RPMI7951 (cell line): ENCODE measurements around the gene HSD11B2. TPM values are rescaled to one million over a fixed set of nuclear protein-coding genes. Genes with fewer than 3 reads are reported as not detected.
"Not testable (repeated sequence)": the region's sequence is repeated elsewhere in the genome, so short reads cannot be mapped to it uniquely, and the experiment has no call there.

ENCODE experiments used
- DNase-seq: peaks from one replicate; pipeline ENCODE4 v3.0.0-alpha.2; 2012; ENCODE audit warnings: low read depth
- total RNA-seq: library from RNA; depleted of rRNA; stranded (reverse); fragments of >200 nt; shearing (Covaris generic); gene quantifications from 2 replicates; pipeline ENCODE4 v1.2.3, GENCODE V29; 2014

Gene HSD11B2
- total RNA-seq, 1 experiment from 2014 or later = not detected

DNA sequence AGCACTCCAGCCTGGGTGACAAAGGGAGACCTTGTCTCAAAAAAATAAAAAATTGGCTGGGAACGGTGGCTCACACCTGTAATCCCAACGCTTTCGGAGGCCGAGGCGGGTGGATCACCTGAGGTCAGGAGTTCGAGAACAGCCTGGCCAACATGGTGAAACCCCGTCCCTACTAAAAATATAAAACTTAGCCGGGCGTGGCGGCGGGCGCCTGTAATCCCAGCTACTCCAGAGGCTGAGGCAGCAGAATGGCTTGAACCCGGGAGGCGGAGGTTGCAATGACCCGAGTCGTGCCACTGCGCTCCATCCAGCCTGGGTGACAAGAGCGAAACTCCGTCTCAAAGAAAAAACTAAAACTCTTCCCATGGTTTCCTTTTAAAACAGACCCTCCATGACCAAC, 15.5 kb upstream of the HSD11B2 start:
- not testable (repeated sequence) for DNase-seq

DNA sequence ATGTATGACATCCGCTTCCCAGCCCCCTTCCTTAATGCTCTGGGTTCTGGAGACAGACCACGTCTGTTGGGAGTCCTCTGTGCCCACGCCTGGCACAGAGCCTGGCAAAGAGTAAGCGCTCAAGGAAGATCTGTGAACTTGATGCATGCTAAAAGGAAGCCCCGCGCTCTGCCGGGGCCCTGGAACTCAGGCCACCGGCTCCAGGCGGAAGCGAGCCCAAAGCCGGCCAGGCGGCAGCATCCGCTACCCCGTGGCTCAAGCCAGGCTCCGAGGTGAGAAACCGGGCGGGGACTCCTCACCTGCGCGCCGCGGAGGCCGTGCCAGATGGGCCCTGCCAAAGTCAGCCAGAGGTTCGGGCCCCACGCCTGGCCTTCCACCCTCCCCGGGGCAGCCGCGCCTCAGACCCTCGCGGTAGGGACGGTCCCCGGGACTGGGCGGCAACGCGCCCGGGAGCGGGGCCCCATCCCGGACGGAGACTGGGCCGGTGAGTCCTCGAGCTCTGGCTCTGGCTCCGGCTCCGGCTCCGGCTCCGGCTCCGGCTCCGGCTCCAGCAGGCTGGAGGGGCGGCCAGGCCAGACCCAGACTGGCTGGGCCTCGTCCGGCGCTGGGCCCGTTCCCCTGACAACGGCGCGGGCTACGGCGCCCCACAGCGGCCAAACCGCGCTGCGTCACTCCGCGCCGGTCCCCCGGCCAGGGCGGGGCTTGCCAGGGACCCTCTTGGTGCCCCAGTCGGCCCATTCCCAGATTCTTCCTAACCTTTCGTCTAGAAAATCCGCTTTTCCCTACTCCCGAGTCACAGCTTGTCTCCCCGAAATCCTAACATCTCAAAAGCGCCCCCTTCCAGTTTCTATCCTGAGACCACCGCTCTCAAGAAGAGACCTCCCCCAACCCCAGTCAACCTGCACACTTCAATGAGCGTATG, 14.8 kb upstream of the HSD11B2 start, which contains the start of gene ZDHHC1:
Gene ZDHHC1 (minus strand): TSS at position 606 of the 922 bp plus-strand sequence. CDS start 8,702 bp downstream, outside the sequence.
- DNase-seq = peak; percentile 53

DNA sequence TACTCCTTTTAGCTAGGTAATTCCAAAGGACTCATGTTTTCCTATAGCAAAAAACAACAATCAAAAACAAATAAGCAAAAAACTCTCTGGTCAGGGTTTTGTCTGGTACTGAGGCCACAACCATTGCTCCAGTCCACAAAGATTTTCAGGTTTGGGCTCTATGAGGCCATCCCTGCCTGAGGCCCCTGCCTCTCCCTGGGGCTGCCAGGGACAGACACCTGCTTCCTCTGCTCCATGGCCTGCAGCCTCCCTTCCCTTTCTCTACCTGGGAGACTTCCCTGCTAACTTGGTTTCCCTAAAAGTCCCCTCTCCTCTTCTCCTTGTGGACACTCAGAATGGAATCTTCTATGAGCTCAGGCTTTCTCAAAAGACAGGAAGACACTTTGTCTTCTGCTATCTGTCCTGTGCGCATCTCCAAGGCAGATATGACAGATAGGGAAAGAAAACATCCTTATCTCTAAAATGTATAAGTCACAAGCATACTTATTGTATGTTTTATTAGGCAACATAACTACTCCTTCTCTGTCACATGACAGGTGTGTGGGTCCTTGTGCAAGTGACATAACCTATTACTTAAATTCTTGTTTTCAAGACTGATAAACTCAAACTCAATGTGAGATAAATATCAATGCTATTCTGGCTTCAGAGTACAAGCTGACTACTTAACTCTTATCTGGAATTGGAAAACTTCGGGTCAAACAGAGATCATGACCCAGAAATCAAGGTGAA, 13.4 kb upstream of the HSD11B2 start:
- DNase-seq = no peak

DNA sequence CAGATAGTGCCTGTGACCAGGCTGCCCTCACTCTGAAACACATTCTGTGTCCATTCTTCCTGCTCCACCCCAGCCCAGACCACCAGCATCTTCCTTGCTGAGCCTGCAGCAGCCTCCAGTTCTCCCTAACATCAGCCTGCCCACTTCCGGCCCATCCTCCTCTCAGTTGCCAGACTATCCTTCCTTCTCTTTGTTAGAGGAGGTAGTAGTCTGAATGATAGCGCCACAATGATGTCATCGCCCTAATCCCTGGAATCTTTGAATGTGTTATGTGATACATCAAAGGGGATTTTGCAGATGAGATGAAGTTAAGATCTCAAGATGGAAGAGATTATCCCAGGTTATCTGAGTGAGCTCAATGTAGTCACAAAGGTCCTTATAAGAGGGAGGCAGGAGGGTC, 11.4 kb upstream of the HSD11B2 start:
- no peak for DNase-seq

DNA sequence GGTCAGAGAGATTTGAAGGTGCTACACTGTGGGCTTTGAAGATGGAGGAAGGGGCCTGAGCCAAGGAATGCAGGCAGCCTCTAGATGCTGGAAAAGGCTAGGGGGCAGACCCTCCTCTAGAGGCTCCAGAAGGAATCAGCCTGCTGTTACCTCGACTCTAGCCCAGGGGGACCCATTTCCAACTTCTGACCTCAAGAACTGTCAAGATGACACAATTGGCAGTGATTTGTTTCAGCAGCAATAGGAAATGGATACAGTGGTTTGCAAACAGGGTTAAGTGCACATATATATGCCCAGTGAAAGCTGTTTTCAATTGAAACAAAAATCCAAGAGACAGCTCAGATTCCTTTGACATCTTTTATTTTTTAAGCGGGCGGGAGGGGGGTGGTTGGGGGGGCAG, 11.0 kb upstream of the HSD11B2 start:
- DNase-seq = no peak

DNA sequence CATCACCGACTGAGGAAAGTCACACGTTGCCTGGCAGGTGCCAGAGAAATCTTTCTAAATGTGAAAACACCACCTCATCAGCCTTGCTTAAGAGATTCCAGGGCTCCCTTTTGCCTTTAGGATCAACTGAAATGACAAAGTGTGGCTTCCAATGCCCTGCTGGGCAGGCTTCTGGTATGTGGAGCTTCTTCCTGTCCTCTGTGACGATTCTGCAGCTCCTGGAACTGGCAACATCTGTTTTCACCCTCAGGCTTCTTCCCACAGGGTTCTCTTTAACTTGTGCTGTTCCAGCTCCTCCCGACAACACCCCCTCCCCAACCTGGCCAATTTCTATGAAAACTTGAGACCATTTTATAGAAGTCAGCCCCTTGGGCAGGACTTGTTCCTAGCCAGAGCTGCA, 9.9 kb upstream of the HSD11B2 start:
- DNase-seq = no peak

DNA sequence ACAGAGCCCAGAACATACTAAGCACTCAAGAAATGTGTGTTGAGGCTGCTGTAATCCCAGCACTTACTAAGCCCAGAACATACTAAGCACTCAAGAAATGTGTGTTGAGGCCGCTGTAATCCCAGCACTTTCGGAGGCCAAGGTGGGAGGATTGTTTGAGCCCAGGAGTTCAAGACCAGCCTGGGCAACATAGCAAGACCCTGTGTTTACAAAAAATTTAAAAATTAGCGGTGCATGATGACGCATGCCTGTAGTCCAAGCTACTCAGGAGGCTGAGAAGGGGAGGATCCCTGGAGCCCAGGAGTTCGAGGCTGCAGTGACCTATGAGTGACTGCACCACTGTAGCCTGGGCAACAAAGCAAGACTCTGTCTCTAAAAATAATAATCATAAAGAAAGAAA, 7.9 kb upstream of the HSD11B2 start:
- no peak for DNase-seq

DNA sequence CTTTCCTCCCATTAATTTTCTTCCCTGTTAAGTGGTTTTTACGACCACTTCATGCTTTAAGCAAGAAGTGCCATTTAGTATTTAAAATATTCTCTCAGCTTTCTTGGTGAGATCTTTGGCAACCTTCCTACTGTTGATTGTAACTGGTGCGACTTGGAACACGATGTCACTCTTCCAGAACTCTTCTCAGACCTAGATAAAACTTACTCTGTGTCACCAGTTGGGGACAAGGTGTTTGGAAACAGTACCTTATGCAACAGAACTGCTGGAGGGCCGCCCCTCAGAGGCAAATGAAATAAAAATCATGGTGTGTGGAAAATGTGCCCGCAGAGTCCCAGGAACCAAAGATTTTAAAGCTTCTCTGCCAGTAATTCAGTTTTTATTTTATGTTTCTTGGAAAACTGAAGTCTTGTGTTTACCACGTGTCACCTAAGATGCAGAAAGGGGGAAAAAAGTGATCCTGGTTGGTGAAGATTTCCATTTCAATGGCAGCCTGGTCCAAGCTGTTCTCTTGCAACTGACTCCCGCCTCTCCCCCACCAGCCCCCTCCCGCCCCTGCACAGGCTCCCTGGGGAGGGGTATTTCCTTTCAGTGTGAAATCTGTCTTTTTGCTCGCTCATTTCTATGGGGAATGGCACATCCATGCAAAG, 7.2 kb upstream of the HSD11B2 start:
- DNase-seq = no peak

DNA sequence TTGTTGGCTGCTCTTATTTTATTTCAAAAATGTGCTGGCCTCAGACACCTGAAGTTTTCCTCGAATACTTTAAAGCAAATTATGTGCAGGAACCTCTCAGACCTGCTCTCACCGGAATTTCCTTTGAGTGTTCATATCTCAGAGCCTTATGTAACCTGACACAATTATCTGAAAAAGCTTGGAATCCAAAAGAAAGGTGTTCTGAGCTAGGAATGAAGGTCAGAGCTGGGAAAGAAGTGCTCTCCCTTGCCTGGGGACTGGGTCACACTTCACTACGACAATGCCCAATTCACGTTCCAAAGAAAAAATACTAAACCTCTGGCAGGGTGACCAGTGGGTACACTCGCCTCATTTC, 6.7 kb upstream of the HSD11B2 start:
- DNase-seq = no peak

DNA sequence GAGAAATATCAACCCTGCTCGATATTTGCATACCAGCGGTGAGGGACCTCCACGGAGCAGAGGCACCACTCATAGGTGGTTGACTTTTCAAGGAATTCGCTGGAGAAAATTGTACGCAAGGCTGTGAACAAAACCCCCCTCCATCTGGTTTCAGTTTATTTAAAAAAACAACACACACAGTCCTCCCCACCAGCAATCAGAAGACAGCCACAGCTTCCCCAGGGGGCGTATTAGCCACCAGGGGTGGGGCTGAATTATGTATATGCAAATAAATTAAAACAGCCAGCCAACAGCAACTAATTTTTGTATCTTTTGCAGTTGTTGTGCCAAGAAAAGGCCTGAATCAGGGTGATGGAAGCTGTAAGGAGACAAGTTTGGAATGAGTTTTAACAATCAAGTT, 5.9 kb upstream of the HSD11B2 start:
- DNase-seq = no peak

DNA sequence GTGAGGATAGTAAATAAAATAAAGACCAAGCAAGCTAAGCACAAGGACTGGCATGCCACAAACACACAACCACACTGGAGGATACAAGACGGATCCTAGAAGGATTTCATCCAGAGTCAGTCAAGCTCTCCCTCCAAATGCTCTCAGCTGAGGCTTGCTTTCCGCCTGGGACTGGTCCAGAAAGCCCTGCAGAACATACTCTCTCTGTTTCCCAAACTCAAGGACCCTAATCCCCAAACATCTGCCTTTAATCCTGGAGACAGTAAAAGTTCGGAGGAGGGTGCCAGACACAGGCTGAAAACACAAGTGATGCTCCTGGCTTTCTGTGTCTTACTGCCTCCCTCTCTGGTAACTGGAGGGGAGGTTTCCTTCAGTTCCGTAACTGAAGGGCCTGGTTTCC, 5.3 kb upstream of the HSD11B2 start:
- DNase-seq = no peak

DNA sequence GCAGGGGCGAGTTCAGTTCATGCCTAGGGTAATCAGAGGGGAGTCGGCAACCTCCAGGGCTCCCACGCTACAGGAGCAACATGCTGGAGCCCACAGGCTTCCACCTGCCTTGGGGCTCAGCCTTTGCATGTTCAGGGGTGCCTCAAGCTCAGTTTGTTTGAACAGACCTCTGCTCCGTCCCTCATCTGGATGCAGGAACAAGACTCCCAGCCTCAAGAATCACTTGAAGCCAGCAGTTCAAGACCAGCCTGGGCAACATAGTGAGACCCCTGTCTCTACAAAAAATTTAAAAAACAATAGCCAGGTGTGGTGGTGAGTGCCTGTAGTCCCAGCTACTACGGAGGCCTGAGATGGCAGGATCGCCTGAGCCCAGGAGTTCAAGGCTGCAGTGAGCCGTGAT, 4.9 kb upstream of the HSD11B2 start:
- DNase-seq = no peak

DNA sequence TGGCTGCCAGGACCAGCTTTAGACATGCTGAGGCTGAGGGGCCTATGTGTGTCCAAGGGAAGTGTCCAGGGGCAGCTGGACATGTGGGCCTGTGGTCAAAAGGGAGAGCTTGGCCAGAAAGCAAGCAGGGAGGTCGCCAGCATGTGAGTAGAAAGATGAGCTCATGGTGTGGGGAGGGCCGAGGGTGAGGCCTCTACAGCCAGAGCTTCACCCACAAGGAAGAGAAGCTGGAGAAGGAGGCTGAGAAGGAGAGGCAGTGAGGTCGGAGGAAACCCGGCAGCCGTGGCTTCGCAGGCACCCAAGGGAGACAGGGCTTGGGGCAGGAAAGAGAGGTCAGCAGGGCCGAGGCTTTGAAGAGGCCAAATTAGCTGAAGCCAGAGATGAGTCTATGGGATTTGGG, 4.0 kb upstream of the HSD11B2 start:
- no peak for DNase-seq

DNA sequence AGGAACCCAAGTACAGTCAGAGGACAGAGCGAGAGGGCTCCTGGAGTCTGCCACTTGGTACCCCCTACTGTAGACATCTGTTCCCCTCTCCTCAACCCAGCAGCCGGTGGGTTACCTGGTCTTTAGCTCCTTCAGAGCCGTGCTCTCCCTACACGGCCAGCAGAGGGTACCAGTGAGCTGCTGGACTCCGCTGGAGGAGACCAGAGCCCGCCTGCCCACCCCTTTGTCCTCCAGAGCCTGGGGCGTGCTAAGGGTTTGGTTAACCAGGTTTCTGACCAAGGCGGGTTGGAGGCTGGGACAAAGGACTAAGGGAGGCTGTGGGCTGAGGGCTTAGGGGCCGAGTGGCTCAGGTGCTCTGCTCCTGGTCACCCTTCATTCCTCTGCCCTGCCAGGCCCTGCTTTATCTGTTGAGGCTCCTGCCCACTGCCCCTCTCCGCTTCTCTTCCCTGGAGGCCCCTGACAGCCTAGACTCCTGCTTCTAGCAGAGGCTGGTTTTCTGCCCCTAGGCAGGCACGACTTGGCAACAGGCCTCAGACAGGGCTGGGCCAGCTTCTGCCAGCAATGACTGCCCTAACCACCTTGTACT, 2.7 kb upstream of the HSD11B2 start:
- DNase-seq = peak; percentile 52

DNA sequence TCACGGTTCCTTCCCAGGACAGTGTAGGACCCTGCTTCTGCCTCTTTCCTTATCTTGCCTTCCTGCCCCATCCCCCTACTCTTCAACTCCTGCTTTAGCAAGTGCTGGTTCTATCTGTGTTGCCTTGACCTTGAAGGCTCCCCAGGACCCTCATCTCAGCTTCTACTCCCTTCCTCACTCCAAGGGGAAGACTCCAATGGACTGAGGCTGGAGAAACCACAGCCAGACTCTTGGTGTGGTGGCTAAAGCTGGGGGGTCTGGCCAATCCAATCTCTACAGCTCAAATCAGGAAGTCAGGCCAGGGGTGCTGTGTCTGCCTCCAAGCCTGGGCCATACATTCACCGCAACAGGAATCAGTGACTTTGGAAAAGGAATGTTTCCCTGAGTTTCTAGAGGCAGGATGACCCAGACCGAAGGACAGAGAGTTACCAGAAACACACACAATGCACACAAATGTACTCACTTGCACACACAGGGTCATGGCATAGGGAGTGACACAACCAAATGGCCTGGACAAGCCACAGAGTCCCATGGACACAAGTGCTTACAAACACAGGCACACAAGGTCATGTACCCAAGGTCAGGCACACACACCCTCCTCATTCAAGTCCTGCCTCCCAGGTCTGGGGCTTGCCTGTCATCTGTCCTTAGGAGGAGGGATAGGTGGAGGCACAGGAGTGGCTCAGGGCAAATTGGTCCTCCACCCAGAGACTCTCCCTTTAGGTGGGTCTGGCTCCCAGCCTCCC, 1.7 kb upstream of the HSD11B2 start:
- no peak for DNase-seq

DNA sequence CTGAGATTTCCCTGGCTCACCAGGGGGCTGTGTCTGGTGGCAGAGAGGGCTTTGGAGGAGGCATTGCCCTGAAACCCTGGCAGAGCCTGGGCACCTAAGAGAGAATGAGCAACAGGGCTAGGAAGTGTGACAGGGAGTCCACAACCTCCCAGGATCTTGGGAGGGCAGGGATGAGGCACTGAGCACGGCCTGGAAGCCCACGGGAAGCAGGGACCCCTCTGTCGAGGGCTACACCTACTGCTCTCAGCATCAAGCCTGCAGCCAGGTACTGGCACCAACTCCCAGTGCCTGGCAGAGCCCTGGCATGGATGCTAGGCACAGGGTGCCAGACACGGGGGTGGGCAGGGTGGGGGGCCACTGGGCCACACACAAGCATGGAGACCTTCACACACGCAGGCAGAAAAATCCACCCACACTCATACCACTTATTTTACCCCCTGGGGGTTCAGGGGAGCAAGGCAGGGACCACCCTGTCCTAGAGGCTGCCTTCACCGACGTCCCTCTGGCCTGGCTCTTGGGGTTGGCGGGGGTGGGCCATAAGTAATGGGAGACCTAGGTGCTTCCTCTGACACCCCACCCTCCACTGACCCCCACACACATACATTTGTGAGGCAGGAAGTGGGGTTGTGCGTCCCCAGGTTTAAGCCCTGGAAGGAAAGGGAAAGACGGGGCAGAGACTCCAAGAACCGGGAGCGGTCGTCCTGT, 970 bp upstream of the HSD11B2 start:
- no peak for DNase-seq

DNA sequence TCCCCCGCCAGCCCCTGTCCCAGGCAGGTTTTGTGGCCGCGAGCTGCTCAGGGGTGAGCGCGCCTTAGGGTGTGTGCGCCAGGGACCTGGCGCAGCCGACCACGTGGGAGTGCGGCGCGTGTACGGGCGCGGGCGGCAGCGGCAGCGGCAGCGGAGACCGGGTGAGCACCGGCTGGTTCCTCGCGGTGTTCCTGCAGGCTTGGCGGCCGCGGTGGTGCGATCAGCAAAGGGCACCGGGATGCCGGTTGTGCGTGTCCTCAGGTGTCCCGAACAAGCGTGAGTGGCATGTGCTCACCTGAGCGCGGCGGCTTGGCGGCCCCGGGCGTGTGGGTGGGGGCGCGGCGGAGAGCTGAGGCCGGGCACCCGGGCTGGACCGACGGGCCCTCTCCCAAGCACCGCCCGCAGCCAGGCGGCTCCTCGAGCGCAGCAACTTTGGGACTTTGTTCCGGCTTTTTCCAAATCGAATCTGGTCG, 381 bp upstream of the HSD11B2 start:
- DNase-seq = no peak

DNA sequence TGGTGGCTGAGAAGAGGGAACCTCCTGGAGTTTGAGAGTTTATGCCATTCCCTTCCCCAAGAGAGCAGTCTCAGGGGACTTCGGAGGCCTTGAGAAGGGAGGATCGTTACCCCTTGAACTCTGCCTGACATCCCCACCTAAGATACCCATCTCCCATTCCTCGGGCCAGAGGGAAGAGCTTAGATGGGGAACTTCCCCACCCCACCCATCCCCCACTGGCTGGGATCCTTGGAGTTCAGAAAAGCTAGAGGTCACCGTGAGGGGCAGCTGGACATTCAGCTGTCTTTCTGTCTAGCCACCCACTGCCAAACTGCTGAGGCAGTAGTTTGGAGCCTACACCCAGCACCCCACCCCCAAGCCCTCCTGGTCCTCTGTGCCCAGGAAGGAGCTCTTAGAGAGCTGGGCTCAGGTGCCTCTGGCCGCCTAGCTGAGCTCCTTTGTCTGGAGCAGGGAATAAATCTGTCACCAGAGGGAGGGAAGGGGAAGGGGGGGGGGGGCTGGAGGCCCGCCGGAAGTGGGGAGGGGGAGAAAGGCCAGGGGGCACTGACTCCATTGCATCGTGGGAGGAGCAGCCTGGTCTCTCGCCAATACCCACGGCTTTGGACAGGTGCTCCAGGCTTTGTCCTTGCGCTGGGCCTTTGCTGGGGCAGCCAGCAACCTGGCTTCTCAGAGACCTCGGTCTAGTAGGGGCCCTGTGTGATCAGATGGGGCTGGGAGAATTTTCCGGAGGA, 1.0 kb downstream of the HSD11B2 start:
- DNase-seq = no peak

DNA sequence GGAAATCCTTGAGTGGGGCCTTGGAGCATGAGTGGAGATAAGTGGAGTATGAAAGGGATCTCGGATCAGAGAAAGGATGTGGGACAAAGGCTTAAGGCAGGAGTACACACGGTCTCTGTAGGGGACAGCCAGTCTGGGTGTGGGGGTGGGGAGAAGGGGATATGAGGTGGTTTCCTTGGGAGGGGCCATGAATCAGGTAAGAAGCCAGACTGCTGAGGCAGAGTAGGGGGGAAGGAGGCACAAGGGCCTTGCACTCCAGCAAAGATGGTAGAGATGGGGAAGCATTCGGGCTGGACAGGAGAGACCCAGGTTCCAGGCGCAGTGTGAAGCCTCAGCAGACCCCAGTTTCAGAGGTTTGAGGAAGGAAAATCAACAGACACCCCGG, 1.6 kb downstream of the HSD11B2 start:
- no peak for DNase-seq

DNA sequence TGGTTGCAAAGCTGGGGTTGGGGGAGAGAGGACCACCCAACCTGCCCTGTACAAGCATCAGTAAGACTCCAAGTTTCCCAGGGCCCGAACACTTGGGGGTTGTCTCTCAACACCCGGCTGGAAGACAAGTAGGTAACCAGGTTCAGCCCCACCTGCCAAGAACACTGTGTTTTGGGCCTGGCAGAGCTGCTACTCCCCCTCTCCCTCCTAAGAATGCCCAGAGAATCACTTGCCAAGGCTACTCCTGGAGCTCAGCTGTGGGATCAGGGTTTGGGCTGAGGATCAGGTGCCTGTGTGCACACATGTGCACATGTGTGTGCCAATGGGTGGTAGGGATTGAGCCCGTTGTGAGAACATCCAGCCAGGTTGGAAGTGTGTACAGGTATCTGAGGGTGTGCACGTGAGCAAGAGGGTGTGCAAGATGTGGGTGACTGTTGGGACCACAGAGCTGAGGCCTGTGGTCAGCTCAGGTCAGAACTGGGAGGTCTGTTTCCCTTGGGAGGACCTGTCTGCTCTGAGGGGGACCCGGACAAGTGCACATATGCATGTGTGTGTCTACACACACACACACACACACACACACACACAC, 2.3 kb downstream of the HSD11B2 start:
- DNase-seq = no peak
